HepG2 (cell line): ENCODE data around the gene FOLR1. TPM values are rescaled to one million over a fixed set of nuclear protein-coding genes. Genes with fewer than 3 reads are reported as not detected.

Experiments
- DBP ChIP-seq: sonication (generic); formaldehyde crosslinking; IDR thresholded peaks from 2 replicates; pipeline ENCODE4 v1.4.0; 2020; ENCODE audit warnings: missing genetic modification reagents; ENCODE audit errors: not compliant biosample characterization
- HINFP ChIP-seq: sonication (generic); formaldehyde crosslinking; IDR thresholded peaks from 2 replicates; pipeline ENCODE4 v1.4.0; 2020; ENCODE audit warnings: low read depth, mild to moderate bottlenecking, missing genetic modification reagents
- ISX ChIP-seq: sonication (generic); formaldehyde crosslinking; conservative IDR thresholded peaks from 2 replicates; pipeline ENCODE4 v1.5.0; 2020; ENCODE audit warnings: missing genetic modification reagents
- KLF16 ChIP-seq, 2 experiments: sonication (generic) in 1 of 2; formaldehyde crosslinking in 1 of 2; IDR thresholded peaks; 2 replicates each; pipeline versions ENCODE4 v1.6.1 to v1.8.0; 2016 to 2023; ENCODE audit warnings: missing genetic modification reagents in 2 of 2, missing compliant biosample characterization in 1 of 2
- KMT2B ChIP-seq: IDR thresholded peaks from 2 replicates; pipeline ENCODE4 v1.6.1; 2016; ENCODE audit warnings: missing genetic modification reagents, missing compliant biosample characterization
- MED8 ChIP-seq: sonication (generic); formaldehyde crosslinking; IDR thresholded peaks from 2 replicates; pipeline ENCODE4 v1.8.1; 2023; ENCODE audit warnings: mild to moderate bottlenecking, missing genetic modification reagents; ENCODE audit not compliant: insufficient replicate concordance
- MLLT10 ChIP-seq: sonication (generic); formaldehyde crosslinking; IDR thresholded peaks from 2 replicates; pipeline ENCODE4 v1.4.0; 2020; ENCODE audit warnings: missing genetic modification reagents
- MNT ChIP-seq: fragments of 450-650 bp; IDR thresholded peaks from 2 replicates; pipeline ENCODE4 v1.6.1; 2016
- REPIN1 ChIP-seq: sonication (generic); formaldehyde crosslinking; IDR thresholded peaks from 2 replicates; pipeline ENCODE4 v1.8.0; 2022; ENCODE audit warnings: missing genetic modification reagents, low read depth, mild to moderate bottlenecking, borderline replicate concordance
- SPEN ChIP-seq: sonication (generic); formaldehyde crosslinking; IDR thresholded peaks from 2 replicates; pipeline ENCODE4 v1.5.1; 2020; ENCODE audit warnings: low read depth, mild to moderate bottlenecking, missing genetic modification reagents
- TAF1 ChIP-seq: sonication (generic); formaldehyde crosslinking; IDR thresholded peaks from 2 replicates; pipeline ENCODE4 v1.4.0; 2020; ENCODE audit warnings: missing genetic modification reagents
- TMF1 ChIP-seq: sonication (generic); formaldehyde crosslinking; IDR thresholded peaks from 2 replicates; pipeline ENCODE4 v1.8.1; 2022; ENCODE audit warnings: low read depth, missing genetic modification reagents
- TOPORS ChIP-seq: sonication (generic); formaldehyde crosslinking; IDR thresholded peaks from 2 replicates; pipeline ENCODE4 v1.8.0; 2023; ENCODE audit warnings: mild to moderate bottlenecking, missing genetic modification reagents
- ZNF136 ChIP-seq: sonication (generic); formaldehyde crosslinking; IDR thresholded peaks from 2 replicates; pipeline ENCODE4 v1.8.1; 2022; ENCODE audit warnings: low read depth, mild to moderate bottlenecking, moderate library complexity, missing genetic modification reagents
- ZNF143 ChIP-seq: sonication (generic); formaldehyde crosslinking; IDR thresholded peaks from 2 replicates; pipeline ENCODE4 v1.4.0; 2020; ENCODE audit warnings: missing genetic modification reagents
- ZNF264 ChIP-seq: sonication (generic); formaldehyde crosslinking; IDR thresholded peaks from 2 replicates; pipeline ENCODE4 v1.4.0; 2020; ENCODE audit warnings: missing genetic modification reagents
- ZNF343 ChIP-seq: sonication (generic); formaldehyde crosslinking; IDR thresholded peaks from 2 replicates; pipeline ENCODE4 v1.4.0; 2020; ENCODE audit warnings: mild to moderate bottlenecking, missing genetic modification reagents
- ZNF354B ChIP-seq: sonication (generic); formaldehyde crosslinking; IDR thresholded peaks from 2 replicates; pipeline ENCODE4 v1.8.0; 2022; ENCODE audit warnings: mild to moderate bottlenecking, missing genetic modification reagents
- ZNF687 ChIP-seq: sonication (generic); formaldehyde crosslinking; IDR thresholded peaks from 2 replicates; pipeline ENCODE4 v1.5.1; 2020; ENCODE audit warnings: mild to moderate bottlenecking, missing genetic modification reagents, moderate library complexity
- polyA plus RNA-seq, 8 experiments: library from polyadenylated mRNA; depleted of rRNA in 3 of 8; stranded (reverse) in 7 of 8; unstranded in 1 of 8; fragments of >200 nt; fragmentation: Illumina TruSeq in 4 of 8; extraction: Trizol in 4 of 8; gene quantifications; 2 replicates each; pipeline versions ENCODE4 v1.2.1 to v1.2.3, GENCODE V29; 2011 to 2016; ENCODE audit warnings: low read depth in 4 of 8, missing spikeins in 1 of 8, mixed read lengths in 1 of 8; ENCODE audit not compliant: insufficient read depth in 1 of 8
- total RNA-seq, 5 experiments: library from RNA; depleted of rRNA; stranded (reverse); fragments of >200 nt; fragmentation: Illumina TruSeq; extraction: Trizol; gene quantifications; 2 replicates each; pipeline ENCODE4 v1.2.3, GENCODE V29; 2016; ENCODE audit warnings: low read depth in 1 of 5

FOLR1 gene
- total and polyA plus RNA-seq, 2 of the 13 experiments (the other 11 are each of a cell fraction or from before 2014, with no cell fraction given) = 0.20 TPM; not detected in 1

GRCh38 chr11:72223615-72224563 is 31.9 kb downstream of the FOLR1 start (continued):
- TF ChIP-seq KLF16 (CRISPR knock-in tag; IDR thresholded peaks at IDR 0.05) (no peak), MLLT10 (CRISPR knock-in tag) (no peak), TMF1 (no peak), SPEN (CRISPR knock-in tag) (no peak), ZNF687 (CRISPR knock-in tag) (peak; percentile 53), KMT2B (CRISPR knock-in tag) (no peak), ISX (no peak), ZNF143 (no peak), ZNF136 (no peak), DBP (no peak), TOPORS (no peak), MNT (no peak), MED8 (peak; percentile 21), REPIN1 (CRISPR knock-in tag) (no peak), HINFP (no peak), ZNF343 (no peak; the same call in 1 of the 2 replicates), ZNF354B (no peak), ZNF264 (CRISPR knock-in tag) (no peak), TAF1 (no peak; the same call in 1 of the 2 replicates)
